Endodermal cell (in vitro differentiated cells): ENCODE measurements around the gene PCBP3. TPM values are rescaled to one million over a fixed set of nuclear protein-coding genes. Genes with fewer than 3 reads are reported as not detected.

Experiments used
- DNase-seq: peaks from one replicate; pipeline ENCODE4 v3.0.0-alpha.2; 2017
- H3K27ac ChIP-seq: 2 replicates; pipeline ENCODE4 v1.5.1; 2013; ENCODE audit warnings: mild to moderate bottlenecking, low read depth, low read length, moderate library complexity
- H3K27me3 ChIP-seq: 2 replicates; pipeline ENCODE4 v1.6.1; 2013; ENCODE audit warnings: mild to moderate bottlenecking, low read length, moderate library complexity; ENCODE audit not compliant: insufficient read depth, control insufficient read depth, poor library complexity, severe bottlenecking
- H3K36me3 ChIP-seq: 2 replicates; pipeline ENCODE4 v1.7.0; 2013; ENCODE audit warnings: mild to moderate bottlenecking, low read length, moderate library complexity; ENCODE audit not compliant: control insufficient read depth, insufficient read depth
- H3K4me1 ChIP-seq: one replicate; pipeline ENCODE4 v1.7.0; 2013; ENCODE audit warnings: low read length; ENCODE audit not compliant: control insufficient read depth, insufficient read depth
- H3K4me3 ChIP-seq: 2 replicates; pipeline ENCODE4 v1.5.1; 2013; ENCODE audit warnings: mild to moderate bottlenecking, low read length, moderate library complexity
- H3K9ac ChIP-seq: 2 replicates; pipeline ENCODE4 v1.6.1; 2013; ENCODE audit warnings: mild to moderate bottlenecking, low read length, moderate library complexity; ENCODE audit not compliant: poor library complexity, severe bottlenecking; ENCODE audit errors: extremely low read depth
- H3K9me3 ChIP-seq: 2 replicates; pipeline ENCODE4 v1.6.1; 2013; ENCODE audit warnings: mild to moderate bottlenecking, low read length, moderate library complexity; ENCODE audit not compliant: control insufficient read depth
- H3K27ac Mint-ChIP-seq: 2 replicates; pipeline ENCODE4 v1.8.0; 2020; ENCODE audit warnings: mixed read lengths
- H3K27me3 Mint-ChIP-seq: 2 replicates; pipeline ENCODE4 v1.8.0; 2021; ENCODE audit warnings: mild to moderate bottlenecking, mixed read lengths; ENCODE audit not compliant: insufficient read depth
- H3K36me3 Mint-ChIP-seq: 2 replicates; pipeline ENCODE4 v1.8.0; 2020; ENCODE audit warnings: low read depth, mixed read lengths
- H3K4me1 Mint-ChIP-seq: 2 replicates; pipeline ENCODE4 v1.8.0; 2020; ENCODE audit warnings: mixed read lengths
- H3K4me3 Mint-ChIP-seq: 2 replicates; pipeline ENCODE4 v1.8.0; 2020; ENCODE audit warnings: mild to moderate bottlenecking, moderate library complexity, mixed read lengths
- H3K9me3 Mint-ChIP-seq: 2 replicates; pipeline ENCODE4 v1.8.0; 2020; ENCODE audit warnings: mild to moderate bottlenecking, mixed read lengths
- CTCF ChIP-seq: fragments of 200-600 bp; sonication (generic); conservative IDR thresholded peaks from 2 replicates; pipeline ENCODE4 v1.5.0; 2021; ENCODE audit warnings: antibody characterized with exemption, mild to moderate bottlenecking
- WGBS, 2 experiments: methylation state at CpG; one replicate each; pipeline versions ENCODE4 v1.1.5 to v1.1.7; 2013; ENCODE audit warnings: missing lambda C conversion rate in 2 of 2, mixed read lengths in 1 of 2; ENCODE audit not compliant: insufficient coverage in 1 of 2, insufficient read length in 1 of 2; 5-methylcytosine and 5-hydroxymethylcytosine counted together
- total RNA-seq, 2 donors: library from RNA; stranded (reverse); fragmentation: NEBNext Ultra II Directional in 1 of 2; extraction: Animal tissue kit (Norgen Biotek cat#: 25700) in 1 of 2; gene quantifications; 2 replicates in 1 of 2; 3 replicates in 1 of 2; pipeline ENCODE4 v1.2.1, GENCODE V29; 2021

PCBP3 gene
- total RNA-seq, 2 donors from 2014 or later: 2.1 to 10.6 TPM

- no peaks in the 10 kb centered on the region for H3K27me3 Mint-ChIP-seq
- H3K4me1 Mint-ChIP-seq: no peaks in the 10 kb centered on the region
- Histone ChIP-seq H3K27me3 (no peaks in the 10 kb centered on the region), H3K27ac (no peak overlapping the region), H3K36me3 (no peaks in the 10 kb centered on the region), H3K4me3 (no peak overlapping the region), H3K4me1 (no peaks in the 10 kb centered on the region), H3K9ac (no peak overlapping the region), H3K9me3 (no peaks in the 10 kb centered on the region)
- TF ChIP-seq CTCF: no peak
- no peak overlapping the region for H3K27ac Mint-ChIP-seq
- no peaks in the 10 kb centered on the region for H3K9me3 Mint-ChIP-seq
- no peak for DNase-seq
- no peaks in the 10 kb centered on the region for H3K36me3 Mint-ChIP-seq
- H3K4me3 Mint-ChIP-seq: no peak overlapping the region
- WGBS, 2 experiments: 89 to 92% methylated on average over 22 to 23 of the region's 23 CpGs
Measured at GRCh38 chr21:45931397-45931969, 288.0 kb downstream of the PCBP3 start.

GRCh38 chr21:45932922-45933502, 289.5 kb downstream of the PCBP3 start:
- Mint-ChIP-seq H3K36me3 (no peaks in the 10 kb centered on the region), H3K4me3 (no peak overlapping the region), H3K4me1 (no peaks in the 10 kb centered on the region), H3K27ac (no peak overlapping the region), H3K9me3 (no peaks in the 10 kb centered on the region), H3K27me3 (no peaks in the 10 kb centered on the region)
- no peaks in the 10 kb centered on the region for H3K4me1 ChIP-seq
- H3K9me3 ChIP-seq: no peaks in the 10 kb centered on the region
- DNase-seq: no peak
- H3K27me3 ChIP-seq: no peaks in the 10 kb centered on the region
- H3K27ac ChIP-seq: no peak overlapping the region
- H3K9ac ChIP-seq: no peak overlapping the region
- no peak overlapping the region for H3K4me3 ChIP-seq
- 79 to 82% methylated on average over 9 of the region's 9 CpGs for WGBS, 2 experiments
- no peak for TF ChIP-seq CTCF
- H3K36me3 ChIP-seq: no peaks in the 10 kb centered on the region

GRCh38 chr21:45934085-45934484, 290.6 kb downstream of the PCBP3 start:
- no peaks in the 10 kb centered on the region for H3K27me3 Mint-ChIP-seq
- Histone ChIP-seq H3K9ac (no peak overlapping the region), H3K27me3 (no peaks in the 10 kb centered on the region), H3K27ac (no peak overlapping the region), H3K4me1 (no peaks in the 10 kb centered on the region), H3K36me3 (no peaks in the 10 kb centered on the region), H3K9me3 (no peaks in the 10 kb centered on the region), H3K4me3 (no peak overlapping the region)
- WGBS, 2 experiments: 68 to 80% methylated on average over 5 to 6 of the region's 6 CpGs
- no peak for TF ChIP-seq CTCF
- H3K4me1 Mint-ChIP-seq: no peaks in the 10 kb centered on the region
- no peak for DNase-seq
- H3K36me3 Mint-ChIP-seq: no peaks in the 10 kb centered on the region
- H3K4me3 Mint-ChIP-seq: no peak overlapping the region
- no peaks in the 10 kb centered on the region for H3K9me3 Mint-ChIP-seq
- no peak overlapping the region for H3K27ac Mint-ChIP-seq
